Neural progenitor cell (in vitro differentiated cells): ENCODE results near the gene NKAIN2.

Experiments used
- CTCF ChIP-seq: fragments of 200-600 bp; sonication (generic); IDR thresholded peaks from 2 replicates; pipeline ENCODE4 v1.5.1; 2017; ENCODE audit warnings: antibody characterized with exemption, mild to moderate bottlenecking
- EZH2 ChIP-seq: fragments of 200-600 bp; sonication (generic); IDR thresholded peaks from 2 replicates; pipeline ENCODE4 v1.6.1; 2017; ENCODE audit warnings: antibody characterized with exemption, mild to moderate bottlenecking, moderate library complexity

- TF ChIP-seq CTCF (no peak), EZH2 (no peak)
Measured at GRCh38 chr6:124445581-124445980, 641.9 kb downstream of the NKAIN2 start.
